ENCODE results near the gene EXOSC2. TPM values are rescaled to one million over a fixed set of nuclear protein-coding genes. Genes with fewer than 3 reads are reported as not detected.
A peak's percentile ranks its signal among the peaks of the same experiment; 100 is the strongest.

The EXOSC2 gene
- total and polyA plus RNA-seq, 2 experiments from 2014 or later, result 37.6 to 77.7 TPM

DNA sequence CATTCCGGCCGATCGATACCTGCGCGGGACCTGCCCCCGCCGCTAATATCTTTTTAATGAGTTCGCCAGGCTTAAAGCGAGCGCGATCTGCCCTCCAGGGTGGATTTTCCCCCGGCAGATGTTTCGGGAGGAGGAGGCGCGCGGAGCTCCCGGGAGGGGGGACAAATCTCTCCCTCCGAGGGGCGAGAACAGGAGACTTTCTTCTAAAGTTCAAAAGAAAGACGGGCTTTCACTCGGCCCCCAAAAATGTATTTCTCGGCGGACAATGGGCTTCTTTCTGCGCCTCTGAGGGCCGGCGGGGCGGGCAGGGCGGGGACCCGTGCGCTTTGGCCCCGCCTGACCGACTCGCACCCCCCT, 33.3 kb upstream of the EXOSC2 start:
- peak overlapping the region; percentile 68 for H3K4me3 Mint-ChIP-seq
- H3K27me3 Mint-ChIP-seq (ENCODE audit: insufficient read depth, low read depth, poor library complexity), result peaks cover 94% of the 10 kb centered on the region
- Histone ChIP-seq H2AFZ (peak overlapping the region; percentile 96; the same call in 1 of the 2 replicates), H3K4me1 (ENCODE audit: insufficient read depth) (peaks cover 16% of the 10 kb centered on the region), H3K9me2 (ENCODE audit: insufficient read depth) (no peaks in the 10 kb centered on the region), H3K36me3 (ENCODE audit: insufficient read depth) (no peaks in the 10 kb centered on the region), H3F3A (replicated peaks; ENCODE audit: low read depth) (0 out of 2 replicates have a peak, but pooled peaks cover 3% of the 10 kb centered on the region), H3K27me3 (ENCODE audit: insufficient read depth) (peaks cover 100% of the 10 kb centered on the region), H3K4me3 (peak overlapping the region; percentile 67), H4K20me1 (replicated peaks; ENCODE audit: insufficient read depth) (no peaks in the 10 kb centered on the region), H3K4me2 (peak overlapping the region; percentile 90), H3K27ac (ENCODE audit: low read depth) (no peak overlapping the region), H3K79me2 (replicated peaks; ENCODE audit: insufficient read depth) (no peaks in the 10 kb centered on the region)
- H3K9me3 Mint-ChIP-seq, result peaks cover 13% of the 10 kb centered on the region
- peaks cover 6% of the 10 kb centered on the region; the same call in 2 of the 3 replicates for H3K36me3 Mint-ChIP-seq (ENCODE audit: low read depth)
- H3K27ac Mint-ChIP-seq, result no peak overlapping the region
- DNase-seq (ENCODE audit: low spot score), result no peak
- peak; percentile 93 for TF ChIP-seq EZH2 (IDR thresholded peaks at IDR 0.05; ENCODE audit: low read depth, unreplicated experiment)
- TF ChIP-seq, protein P1, sequence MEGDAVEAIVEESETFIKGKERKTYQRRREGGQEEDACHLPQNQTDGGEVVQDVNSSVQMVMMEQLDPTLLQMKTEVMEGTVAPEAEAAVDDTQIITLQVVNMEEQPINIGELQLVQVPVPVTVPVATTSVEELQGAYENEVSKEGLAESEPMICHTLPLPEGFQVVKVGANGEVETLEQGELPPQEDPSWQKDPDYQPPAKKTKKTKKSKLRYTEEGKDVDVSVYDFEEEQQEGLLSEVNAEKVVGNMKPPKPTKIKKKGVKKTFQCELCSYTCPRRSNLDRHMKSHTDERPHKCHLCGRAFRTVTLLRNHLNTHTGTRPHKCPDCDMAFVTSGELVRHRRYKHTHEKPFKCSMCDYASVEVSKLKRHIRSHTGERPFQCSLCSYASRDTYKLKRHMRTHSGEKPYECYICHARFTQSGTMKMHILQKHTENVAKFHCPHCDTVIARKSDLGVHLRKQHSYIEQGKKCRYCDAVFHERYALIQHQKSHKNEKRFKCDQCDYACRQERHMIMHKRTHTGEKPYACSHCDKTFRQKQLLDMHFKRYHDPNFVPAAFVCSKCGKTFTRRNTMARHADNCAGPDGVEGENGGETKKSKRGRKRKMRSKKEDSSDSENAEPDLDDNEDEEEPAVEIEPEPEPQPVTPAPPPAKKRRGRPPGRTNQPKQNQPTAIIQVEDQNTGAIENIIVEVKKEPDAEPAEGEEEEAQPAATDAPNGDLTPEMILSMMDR (conservative IDR thresholded peaks at IDR 0.05; ENCODE audit: low read depth in 2 of 2), result no peak
- no peak for TF ChIP-seq NANOG (IDR thresholded peaks at IDR 0.05; ENCODE audit: borderline replicate concordance)
- ATAC-seq, result no peak
- peaks cover 10% of the 10 kb centered on the region; the same call in 2 of the 3 replicates for H3K4me1 Mint-ChIP-seq

DNA sequence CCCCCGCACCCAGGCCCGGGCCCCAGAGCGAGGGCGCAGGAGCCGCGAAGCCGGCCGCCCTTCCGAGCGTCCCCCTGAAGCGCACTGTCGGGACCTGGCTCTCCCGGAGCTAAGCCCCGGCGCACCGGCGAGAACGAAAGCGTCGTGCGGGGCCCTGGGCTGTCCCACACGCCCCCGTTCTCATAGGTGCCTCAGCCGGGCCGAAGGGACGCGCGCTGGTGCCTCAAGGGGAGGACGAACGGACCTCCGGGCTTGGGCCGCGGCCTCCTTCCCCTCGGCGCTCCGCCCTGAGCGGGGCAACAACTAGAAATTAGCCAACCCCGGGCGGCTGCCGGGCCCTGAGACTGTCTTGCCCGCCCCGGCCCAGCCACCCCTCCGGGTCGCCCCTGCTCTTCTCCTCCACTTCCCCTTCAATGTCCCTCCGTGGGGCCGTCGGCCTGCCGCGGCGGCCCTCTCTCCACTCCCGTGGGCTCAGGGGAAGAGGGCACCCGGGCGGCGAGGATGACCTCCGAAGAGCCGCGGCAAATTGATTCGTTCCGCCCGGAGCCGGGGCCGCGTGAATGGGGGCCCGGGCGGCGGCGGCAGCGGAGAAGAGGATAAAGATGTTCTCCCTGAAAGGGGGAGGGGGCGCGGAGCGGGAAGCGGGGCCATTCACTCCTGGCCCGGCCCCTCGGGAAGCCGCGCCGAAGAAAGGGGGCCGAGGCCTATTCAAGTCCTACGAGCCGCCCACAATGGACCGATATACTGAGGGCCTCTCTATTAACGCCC, 32.7 kb upstream of the EXOSC2 start:
- Histone ChIP-seq H4K20me1 (replicated peaks; ENCODE audit: insufficient read depth) (no peaks in the 10 kb centered on the region), H3K79me2 (replicated peaks; ENCODE audit: insufficient read depth) (no peaks in the 10 kb centered on the region), H3K4me2 (peak overlapping the region; percentile 90), H3K9me2 (ENCODE audit: insufficient read depth) (no peaks in the 10 kb centered on the region), H2AFZ (peak overlapping the region; percentile 96), H3K27me3 (ENCODE audit: insufficient read depth) (peaks cover 100% of the 10 kb centered on the region), H3K27ac (ENCODE audit: low read depth) (no peak overlapping the region), H3K4me3 (peak overlapping the region; percentile 67), H3F3A (replicated peaks; ENCODE audit: low read depth) (0 out of 2 replicates have a peak, but pooled peaks cover 3% of the 10 kb centered on the region), H3K36me3 (ENCODE audit: insufficient read depth) (no peaks in the 10 kb centered on the region), H3K4me1 (ENCODE audit: insufficient read depth) (peaks cover 20% of the 10 kb centered on the region)
- Mint-ChIP-seq H3K27ac (no peak overlapping the region), H3K9me3 (peaks cover 16% of the 10 kb centered on the region), H3K4me3 (peak overlapping the region; percentile 68), H3K27me3 (ENCODE audit: insufficient read depth, low read depth, poor library complexity) (peaks cover 95% of the 10 kb centered on the region), H3K36me3 (ENCODE audit: low read depth) (peaks cover 6% of the 10 kb centered on the region; the same call in 2 of the 3 replicates), H3K4me1 (peaks cover 14% of the 10 kb centered on the region; the same call in 2 of the 3 replicates)
- ATAC-seq (peak; percentile 7), DNase-seq (ENCODE audit: low spot score) (peak; percentile 87)
- TF ChIP-seq, protein P2, sequence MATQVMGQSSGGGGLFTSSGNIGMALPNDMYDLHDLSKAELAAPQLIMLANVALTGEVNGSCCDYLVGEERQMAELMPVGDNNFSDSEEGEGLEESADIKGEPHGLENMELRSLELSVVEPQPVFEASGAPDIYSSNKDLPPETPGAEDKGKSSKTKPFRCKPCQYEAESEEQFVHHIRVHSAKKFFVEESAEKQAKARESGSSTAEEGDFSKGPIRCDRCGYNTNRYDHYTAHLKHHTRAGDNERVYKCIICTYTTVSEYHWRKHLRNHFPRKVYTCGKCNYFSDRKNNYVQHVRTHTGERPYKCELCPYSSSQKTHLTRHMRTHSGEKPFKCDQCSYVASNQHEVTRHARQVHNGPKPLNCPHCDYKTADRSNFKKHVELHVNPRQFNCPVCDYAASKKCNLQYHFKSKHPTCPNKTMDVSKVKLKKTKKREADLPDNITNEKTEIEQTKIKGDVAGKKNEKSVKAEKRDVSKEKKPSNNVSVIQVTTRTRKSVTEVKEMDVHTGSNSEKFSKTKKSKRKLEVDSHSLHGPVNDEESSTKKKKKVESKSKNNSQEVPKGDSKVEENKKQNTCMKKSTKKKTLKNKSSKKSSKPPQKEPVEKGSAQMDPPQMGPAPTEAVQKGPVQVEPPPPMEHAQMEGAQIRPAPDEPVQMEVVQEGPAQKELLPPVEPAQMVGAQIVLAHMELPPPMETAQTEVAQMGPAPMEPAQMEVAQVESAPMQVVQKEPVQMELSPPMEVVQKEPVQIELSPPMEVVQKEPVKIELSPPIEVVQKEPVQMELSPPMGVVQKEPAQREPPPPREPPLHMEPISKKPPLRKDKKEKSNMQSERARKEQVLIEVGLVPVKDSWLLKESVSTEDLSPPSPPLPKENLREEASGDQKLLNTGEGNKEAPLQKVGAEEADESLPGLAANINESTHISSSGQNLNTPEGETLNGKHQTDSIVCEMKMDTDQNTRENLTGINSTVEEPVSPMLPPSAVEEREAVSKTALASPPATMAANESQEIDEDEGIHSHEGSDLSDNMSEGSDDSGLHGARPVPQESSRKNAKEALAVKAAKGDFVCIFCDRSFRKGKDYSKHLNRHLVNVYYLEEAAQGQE (IDR thresholded peaks at IDR 0.05; ENCODE audit: unreplicated experiment), result no peak
- TF ChIP-seq STAT1 (IDR thresholded peaks at IDR 0.05; ENCODE audit: unreplicated experiment), result no peak
- no peak for TF ChIP-seq ZNF114 (CRISPR knock-in tag; IDR thresholded peaks at IDR 0.05)
- TF ChIP-seq POLR2AphosphoS5 (IDR thresholded peaks at IDR 0.05; ENCODE audit: low read depth), result no peak
- peak; percentile 97 for TF ChIP-seq EZH2 (IDR thresholded peaks at IDR 0.05; ENCODE audit: low read depth, unreplicated experiment)
- peak; percentile 87 for TF ChIP-seq EZH2phosphoT487 (IDR thresholded peaks at IDR 0.05; ENCODE audit: unreplicated experiment)
- TF ChIP-seq CREB1 (CRISPR knock-in tag; IDR thresholded peaks at IDR 0.05; ENCODE audit: low read depth), result no peak

Data from GM23338 (cell line).